Measurements from ENCODE around the gene BPGM.

GRCh38 chr7:134667899-134668298 lies 21.2 kb downstream of the BPGM start:
- TF ChIP-seq CTCF (conservative IDR thresholded peaks at IDR 0.05; ENCODE audit: low read length) (no peak), EZH2phosphoT487 (IDR thresholded peaks at IDR 0.05; ENCODE audit: borderline replicate concordance) (no peak)

Data from Loucy (cell line).